GM15510 (cell line): Measurements from ENCODE around the gene ZCCHC3.

Experiments used
- POLR2A ChIP-seq: IDR thresholded peaks from 3 replicates; pipeline ENCODE4 v1.6.1; 2011; ENCODE audit warnings: borderline replicate concordance; ENCODE audit not compliant: insufficient read length; ENCODE audit errors: extremely low read depth

Gene ZCCHC3

DNA sequence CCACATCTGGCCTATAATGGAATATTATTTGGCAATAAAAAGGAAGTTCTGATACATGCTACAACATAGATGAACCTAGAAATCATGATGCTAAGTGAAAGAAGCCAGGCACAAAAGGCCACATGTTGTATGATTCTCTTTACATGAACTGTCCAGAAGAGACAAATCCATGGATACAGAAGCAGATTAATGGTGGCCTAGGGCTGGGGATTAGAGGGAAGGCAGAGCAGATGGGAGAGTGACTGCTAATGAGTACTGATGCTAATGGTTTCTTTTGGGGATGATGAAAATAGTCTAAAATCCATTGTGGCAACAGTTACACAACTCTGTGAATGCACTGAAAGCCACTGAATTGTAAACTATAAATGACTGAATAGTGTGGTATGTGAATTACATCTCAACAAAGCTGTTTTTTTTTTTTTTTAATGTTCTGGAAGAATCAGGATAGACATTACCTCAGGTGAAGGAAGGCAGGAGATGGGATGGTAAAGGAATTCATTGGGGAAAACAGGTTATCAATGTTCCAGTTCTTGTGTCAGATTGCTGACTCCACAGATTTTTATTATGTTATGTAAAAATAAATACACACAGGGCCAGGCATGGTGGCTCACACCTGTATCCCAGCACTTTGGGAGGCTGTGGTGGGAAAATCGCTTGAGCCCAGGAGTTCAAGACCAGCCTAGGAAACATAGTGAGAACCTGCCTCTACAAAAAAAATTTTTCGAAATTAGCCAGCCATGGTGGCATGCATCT, 19.1 kb downstream of the ZCCHC3 start:
- TF ChIP-seq POLR2A = no peak

DNA sequence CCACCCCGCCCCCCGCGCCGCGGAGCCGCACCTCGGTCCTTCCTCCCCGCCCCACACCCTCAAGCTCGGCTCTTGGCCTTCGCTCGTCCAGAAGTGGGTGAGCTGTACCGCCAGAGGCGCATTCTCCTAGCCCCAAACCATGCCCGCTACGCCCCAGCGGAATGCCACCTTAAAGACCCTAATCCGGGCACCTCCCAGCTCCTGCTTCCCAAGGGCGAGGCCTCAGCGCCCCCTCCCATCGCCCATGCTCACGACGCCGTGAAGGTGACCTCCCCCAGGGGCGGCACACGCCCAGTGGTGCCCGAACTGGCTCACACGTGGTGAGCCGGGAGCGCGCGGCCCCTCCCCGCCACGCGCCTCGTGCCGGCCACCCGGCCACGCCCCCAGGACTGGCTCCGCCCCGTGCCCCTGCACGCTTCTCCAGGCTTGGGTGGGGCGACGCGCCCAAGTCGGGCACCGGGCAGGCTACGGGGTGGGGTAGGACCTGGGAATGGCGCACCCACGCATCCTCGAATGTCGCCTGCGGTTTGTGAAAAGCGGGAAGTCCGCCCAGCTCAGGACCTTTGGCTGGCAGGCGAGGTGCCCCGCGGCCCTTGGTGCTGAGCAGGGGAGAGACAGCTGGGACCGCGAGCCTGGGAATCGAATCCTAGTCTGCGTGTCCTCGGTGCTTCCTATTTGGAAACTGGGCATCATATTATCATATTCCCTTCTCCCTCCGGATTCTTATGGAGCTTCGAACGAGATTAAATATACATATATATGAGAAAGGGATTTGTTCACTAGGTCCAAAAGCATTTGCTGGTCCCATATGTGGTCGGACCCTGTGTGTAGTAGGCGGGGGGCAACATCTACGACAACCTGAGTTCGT, 27.0 kb downstream of the ZCCHC3 start:
- TF ChIP-seq POLR2A = peak; percentile 64

GRCh38 chr20:325045-325888, 27.9 kb downstream of the ZCCHC3 start, which contains the start of gene SOX12:
Gene SOX12, plus strand, starts transcription at chr20:325552. Its CDS starts 373 bp downstream, at chr20:325925.
- TF ChIP-seq POLR2A = peak; percentile 71

DNA sequence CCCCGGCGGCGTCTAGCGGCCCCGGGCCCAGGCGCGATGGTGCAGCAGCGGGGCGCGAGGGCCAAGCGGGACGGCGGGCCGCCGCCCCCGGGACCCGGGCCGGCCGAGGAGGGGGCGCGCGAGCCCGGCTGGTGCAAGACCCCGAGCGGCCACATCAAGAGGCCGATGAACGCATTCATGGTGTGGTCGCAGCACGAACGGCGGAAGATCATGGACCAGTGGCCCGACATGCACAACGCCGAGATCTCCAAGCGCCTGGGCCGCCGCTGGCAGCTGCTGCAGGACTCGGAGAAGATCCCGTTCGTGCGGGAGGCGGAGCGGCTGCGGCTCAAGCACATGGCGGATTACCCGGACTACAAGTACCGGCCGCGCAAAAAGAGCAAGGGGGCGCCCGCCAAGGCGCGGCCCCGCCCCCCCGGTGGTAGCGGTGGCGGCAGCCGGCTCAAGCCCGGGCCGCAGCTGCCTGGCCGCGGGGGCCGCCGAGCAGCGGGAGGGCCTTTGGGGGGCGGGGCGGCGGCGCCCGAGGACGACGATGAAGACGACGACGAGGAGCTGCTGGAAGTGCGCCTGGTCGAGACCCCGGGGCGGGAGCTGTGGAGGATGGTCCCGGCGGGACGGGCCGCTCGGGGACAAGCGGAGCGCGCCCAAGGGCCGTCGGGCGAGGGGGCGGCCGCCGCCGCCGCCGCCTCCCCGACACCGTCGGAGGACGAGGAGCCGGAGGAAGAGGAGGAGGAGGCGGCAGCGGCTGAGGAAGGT, 28.7 kb downstream of the ZCCHC3 start:
- no peak for TF ChIP-seq POLR2A

DNA sequence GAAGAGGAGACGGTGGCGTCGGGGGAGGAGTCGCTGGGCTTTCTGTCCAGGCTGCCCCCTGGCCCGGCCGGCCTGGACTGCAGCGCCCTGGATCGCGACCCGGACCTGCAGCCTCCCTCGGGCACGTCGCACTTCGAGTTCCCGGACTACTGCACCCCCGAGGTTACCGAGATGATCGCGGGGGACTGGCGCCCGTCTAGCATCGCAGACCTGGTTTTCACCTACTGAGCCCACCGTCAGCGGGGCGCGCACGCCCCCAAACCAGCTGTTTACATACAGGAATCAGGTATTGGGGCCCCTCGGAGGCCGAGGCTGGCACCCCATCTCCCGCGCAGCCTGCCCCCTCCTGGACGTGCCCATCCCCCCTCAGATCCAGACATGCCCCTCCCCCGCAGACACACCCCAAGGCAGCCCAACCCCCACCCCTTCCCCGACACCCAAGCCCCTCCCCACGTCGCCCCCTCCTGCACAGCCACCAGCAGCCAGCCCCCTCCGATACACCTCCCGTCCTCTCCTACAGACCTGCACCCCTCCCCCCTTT, 29.3 kb downstream of the ZCCHC3 start:
- TF ChIP-seq POLR2A = no peak

DNA sequence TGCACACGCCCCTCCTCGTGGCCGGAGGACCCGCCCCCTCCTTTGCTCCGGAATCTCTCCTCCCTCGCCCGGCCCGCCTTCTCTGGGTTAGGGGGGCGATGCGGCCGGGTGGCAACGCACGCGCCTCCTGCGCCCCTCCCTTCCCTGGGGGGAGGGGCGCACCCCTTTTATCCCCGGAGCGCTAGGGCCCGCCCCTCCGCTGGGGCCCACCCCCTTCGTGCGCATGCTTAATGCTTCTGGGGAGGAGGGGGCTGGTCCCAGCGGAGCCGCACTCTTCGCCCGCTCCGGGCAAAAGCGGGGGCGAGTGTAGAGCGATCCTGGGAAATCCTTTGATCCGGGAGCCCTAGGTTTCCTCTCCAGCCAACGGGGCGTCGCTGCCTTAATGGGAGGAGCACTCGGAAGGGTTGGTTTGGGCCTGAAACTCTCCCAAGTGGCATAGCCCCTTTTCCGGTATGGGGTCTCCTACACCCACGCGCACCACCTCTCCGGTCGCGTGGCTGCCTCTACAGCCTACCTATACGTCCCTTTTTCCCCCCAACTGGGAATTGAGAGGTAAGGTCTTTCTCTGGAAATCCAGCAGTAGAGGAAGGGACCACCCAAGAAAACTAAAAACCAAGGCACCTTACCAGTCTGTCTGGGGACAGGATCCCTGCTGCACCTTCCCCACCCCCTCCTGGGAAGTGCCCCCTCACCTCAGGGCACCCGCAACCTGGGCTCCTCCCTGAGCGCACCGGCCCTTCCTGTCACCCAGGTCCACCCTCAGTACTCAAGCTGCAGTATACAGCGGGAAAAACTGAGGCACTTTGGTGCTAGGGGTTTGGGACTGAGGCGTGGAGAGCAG, 30.0 kb downstream of the ZCCHC3 start:
- TF ChIP-seq POLR2A = peak; percentile 51

GRCh38 chr20:328027-328974, 30.9 kb downstream of the ZCCHC3 start:
- no peak for TF ChIP-seq POLR2A

DNA sequence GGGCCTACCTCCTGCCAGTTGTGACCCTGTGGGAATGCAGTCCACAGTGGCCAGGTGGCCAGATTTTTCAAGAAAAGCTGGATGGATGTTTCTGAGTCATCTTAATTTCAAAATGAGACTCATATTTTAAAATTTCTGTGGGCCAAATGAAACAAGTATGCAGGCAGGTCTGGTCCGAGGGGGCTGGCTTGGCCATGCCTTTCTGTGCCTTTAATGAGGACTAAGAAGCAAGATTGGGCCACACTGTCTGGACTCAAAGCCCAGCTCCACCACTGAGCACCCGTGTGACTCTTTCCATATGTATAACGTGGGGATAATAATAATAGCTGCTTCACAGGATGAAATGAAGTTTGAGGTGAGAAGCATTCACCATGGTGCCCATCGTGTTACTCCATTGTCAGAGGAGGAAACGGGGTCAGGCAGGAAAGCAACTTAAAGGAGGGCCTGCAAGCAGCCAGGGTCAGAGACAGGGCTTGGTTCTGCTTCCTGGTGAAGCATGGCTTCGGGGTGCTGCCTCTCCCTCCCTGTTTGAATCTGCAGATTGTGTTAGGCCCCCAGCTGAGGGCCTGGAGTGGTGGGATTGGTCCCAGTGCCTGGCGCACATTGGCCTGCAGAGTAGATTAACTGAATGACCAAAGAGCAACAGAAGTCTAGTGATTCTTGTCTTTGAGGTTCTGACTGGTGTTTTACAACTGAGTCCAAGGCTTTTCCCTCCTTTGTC, 31.8 kb downstream of the ZCCHC3 start:
- no peak for TF ChIP-seq POLR2A

DNA sequence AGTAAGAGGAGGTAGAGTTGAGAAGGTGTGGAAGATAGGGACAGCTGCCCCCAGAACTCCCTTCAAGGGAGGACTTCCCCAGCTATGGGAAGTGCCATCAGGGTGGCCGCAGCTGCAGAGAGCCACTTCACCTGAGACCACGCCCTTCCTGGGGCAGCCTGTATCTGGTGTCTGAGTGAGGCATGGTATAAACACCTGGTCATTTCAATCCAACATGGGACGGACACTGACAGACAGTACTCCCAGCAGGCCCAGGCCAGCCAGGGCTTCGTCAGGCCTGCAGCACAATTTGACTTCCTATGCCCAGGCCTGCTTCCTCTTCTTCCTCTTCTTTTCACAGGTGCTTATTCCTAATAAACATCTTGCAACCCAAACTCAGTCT, 32.5 kb downstream of the ZCCHC3 start:
- no peak for TF ChIP-seq POLR2A

DNA sequence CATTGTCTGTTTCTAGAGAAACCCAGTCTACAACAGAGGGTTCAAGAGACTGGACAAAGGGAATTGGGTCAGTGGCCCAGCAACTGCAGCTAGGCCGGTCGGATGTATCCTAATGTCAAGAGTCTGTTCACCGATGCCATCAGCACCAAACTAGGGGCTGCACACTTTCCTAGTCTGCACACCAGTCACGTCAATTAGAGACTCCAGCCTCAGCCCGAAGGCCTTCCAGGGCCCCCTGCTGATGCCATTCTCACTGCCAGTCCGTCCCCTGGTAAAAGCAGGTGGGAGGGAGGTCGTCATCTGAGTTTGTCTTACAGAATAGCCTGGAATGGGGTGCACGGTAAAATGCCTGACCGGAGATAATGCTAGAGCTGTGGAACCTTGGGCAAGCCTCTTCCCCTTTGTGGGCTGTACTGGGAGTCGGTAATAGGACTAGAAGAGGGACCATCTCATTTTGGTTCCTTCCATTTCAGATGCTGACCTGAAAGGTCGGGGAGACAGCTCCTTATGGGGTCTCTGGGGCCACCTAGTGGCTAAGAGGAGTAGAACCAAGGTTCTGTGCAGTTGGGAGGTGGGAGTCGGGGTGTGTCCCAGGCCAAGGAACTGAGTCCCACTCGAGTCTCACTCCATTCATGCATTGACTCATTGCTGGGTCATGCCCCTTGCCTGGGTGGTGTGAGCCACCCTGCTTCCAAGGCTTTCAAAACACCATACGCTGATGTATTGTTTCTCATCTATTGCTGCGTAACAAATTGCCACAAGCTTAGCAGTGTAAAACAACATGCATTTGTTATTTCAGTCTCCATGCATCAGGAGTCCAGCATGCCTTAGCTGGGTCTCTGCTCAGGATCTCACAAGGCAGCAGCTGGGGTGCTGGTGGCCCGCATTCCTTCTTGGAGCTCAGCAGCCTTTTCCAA, 33.1 kb downstream of the ZCCHC3 start:
- no peak for TF ChIP-seq POLR2A

- TF ChIP-seq POLR2A = no peak
These were observed 37.2 kb downstream of the ZCCHC3 start for GRCh38 chr20:334578-334977.

GRCh38 chr20:341682-342081, 44.3 kb downstream of the ZCCHC3 start:
- no peak for TF ChIP-seq POLR2A
